HG03469 (cell line): ENCODE results near the gene HSP90AB1.

Experiments used
- ATAC-seq: cut with Tn5 transposase; IDR thresholded peaks from one replicate; pipeline ENCODE4 v1.9.1; 2021; ENCODE audit warnings: mild to moderate bottlenecking, moderate library complexity, moderate number of reproducible peaks; ENCODE audit not compliant: unreplicated experiment

Gene HSP90AB1

GRCh38 chr6:44278774-44279697 is 32.1 kb downstream of the HSP90AB1 start:
- no peak for ATAC-seq

- no peak for ATAC-seq
Observed at GRCh38 chr6:44284121-44284520, 37.2 kb downstream of the HSP90AB1 start.

GRCh38 chr6:44284867-44285266 is 38.0 kb downstream of the HSP90AB1 start:
- no peak for ATAC-seq

GRCh38 chr6:44285552-44286284 is 38.8 kb downstream of the HSP90AB1 start:
- no peak for ATAC-seq

- ATAC-seq = no peak
Observed at GRCh38 chr6:44286285-44286565, 39.3 kb downstream of the HSP90AB1 start.

GRCh38 chr6:44286747-44287146 is 39.8 kb downstream of the HSP90AB1 start:
- no peak for ATAC-seq

GRCh38 chr6:44289726-44290260 is 42.9 kb downstream of the HSP90AB1 start:
- ATAC-seq = no peak

GRCh38 chr6:44291841-44292240 is 44.9 kb downstream of the HSP90AB1 start:
- no peak for ATAC-seq

GRCh38 chr6:44292661-44293365 is 45.9 kb downstream of the HSP90AB1 start:
- no peak for ATAC-seq

GRCh38 chr6:44294832-44295791 is 48.2 kb downstream of the HSP90AB1 start:
- no peak for ATAC-seq

- no peak for ATAC-seq
Observed at GRCh38 chr6:44297063-44298038, 50.5 kb downstream of the HSP90AB1 start.

- no peak for ATAC-seq
Observed at GRCh38 chr6:44298055-44298803, 51.3 kb downstream of the HSP90AB1 start.

- no peak for ATAC-seq
Observed at GRCh38 chr6:44298864-44299263, 52.0 kb downstream of the HSP90AB1 start.

- no peak for ATAC-seq
Observed at GRCh38 chr6:44300292-44300823, 53.5 kb downstream of the HSP90AB1 start.

- ATAC-seq = no peak
Observed at GRCh38 chr6:44301106-44301505, 54.2 kb downstream of the HSP90AB1 start.

- ATAC-seq = no peak
Observed at GRCh38 chr6:44301782-44302564, 55.1 kb downstream of the HSP90AB1 start.

GRCh38 chr6:44302856-44303255 is 56.0 kb downstream of the HSP90AB1 start:
- ATAC-seq = no peak
